HG02938 (cell line): ENCODE data around the gene KHK.
A peak's percentile ranks its signal among the peaks of the same experiment; 100 is the strongest.
"Not testable (repeated sequence)": the region's sequence is repeated elsewhere in the genome, so short reads cannot be mapped to it uniquely, and the experiment has no call there.

ENCODE experiments used
- ATAC-seq: cut with Tn5 transposase; IDR thresholded peaks from one replicate; pipeline ENCODE4 v1.9.1; 2021; ENCODE audit warnings: mild to moderate bottlenecking, moderate library complexity; ENCODE audit not compliant: unreplicated experiment

Gene KHK

DNA sequence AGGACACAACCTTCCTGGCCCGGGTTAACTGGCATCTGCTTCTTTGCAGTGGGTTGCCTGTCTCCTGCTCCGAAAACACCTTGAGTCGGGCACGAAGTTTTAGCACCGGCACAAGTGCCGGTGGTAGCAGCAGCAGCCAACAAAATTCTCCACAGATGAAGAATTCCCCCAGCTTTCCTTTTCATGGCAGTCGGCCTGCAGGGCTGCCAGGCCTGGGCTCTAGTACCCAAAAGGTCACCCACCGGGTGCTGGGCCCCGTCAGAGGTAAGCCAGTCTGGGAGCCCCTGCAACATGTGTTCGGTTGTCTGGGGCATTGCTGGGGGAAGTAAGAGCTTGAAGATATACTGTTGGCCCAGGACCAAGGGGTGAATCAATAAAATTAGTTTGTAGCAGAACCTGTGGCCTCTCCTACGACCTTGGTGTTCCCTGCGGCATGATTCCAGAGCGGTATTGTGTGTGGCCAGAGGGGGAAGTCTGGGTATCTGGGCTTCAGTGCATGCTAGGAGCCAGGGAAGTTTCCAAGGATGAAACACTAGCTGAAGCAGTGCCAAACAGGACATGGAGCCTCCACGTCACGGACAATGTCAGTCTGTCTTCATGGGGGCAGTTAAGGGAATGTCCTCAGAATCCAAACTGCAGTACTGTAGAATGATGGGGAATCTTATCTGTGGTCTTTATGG lies 27.3 kb upstream of the KHK start:
- ATAC-seq: no peak

GRCh38 chr2:27060323-27060722 lies 26.2 kb upstream of the KHK start:
- no peak for ATAC-seq

DNA sequence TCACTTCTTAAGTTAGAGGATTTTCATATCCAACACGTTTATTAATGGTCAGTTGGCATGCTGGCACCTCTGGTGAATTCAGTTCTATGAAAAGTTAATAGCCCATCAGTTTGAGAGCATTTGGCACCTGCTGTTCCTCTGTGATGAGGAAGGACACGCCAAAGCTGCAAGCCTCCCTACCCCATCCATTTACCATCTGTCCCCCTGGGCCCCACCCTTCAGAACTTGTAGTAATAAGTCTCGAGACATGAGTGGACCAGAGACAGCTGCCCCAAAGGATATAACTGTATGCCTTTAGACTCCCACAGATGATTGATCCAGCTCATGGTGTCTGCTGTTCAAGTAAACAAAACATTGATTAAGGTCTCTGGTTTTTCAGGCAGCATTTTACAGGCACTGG lies 21.4 kb upstream of the KHK start:
- no peak for ATAC-seq

GRCh38 chr2:27067385-27067784 lies 19.2 kb upstream of the KHK start:
- ATAC-seq: no peak

DNA sequence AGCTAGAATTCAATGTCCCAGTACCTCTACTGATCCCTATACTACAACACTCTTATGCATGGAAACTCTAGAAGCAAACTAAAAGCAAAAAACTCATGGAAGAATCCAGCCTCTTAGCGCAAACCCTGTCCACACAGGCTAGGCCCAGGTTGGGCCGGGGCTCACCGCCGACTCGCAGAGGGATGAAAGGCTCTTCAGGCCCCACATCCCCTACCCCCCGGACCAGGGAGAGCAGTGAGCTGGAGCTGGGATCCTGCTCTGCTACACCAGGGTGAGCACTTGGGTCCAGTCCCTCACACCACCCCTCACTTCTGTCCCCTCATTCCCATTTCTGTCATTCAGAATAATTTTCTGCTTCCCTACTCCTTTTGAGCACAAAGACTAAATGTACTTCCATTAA lies 17.1 kb upstream of the KHK start:
- no peak for ATAC-seq

DNA sequence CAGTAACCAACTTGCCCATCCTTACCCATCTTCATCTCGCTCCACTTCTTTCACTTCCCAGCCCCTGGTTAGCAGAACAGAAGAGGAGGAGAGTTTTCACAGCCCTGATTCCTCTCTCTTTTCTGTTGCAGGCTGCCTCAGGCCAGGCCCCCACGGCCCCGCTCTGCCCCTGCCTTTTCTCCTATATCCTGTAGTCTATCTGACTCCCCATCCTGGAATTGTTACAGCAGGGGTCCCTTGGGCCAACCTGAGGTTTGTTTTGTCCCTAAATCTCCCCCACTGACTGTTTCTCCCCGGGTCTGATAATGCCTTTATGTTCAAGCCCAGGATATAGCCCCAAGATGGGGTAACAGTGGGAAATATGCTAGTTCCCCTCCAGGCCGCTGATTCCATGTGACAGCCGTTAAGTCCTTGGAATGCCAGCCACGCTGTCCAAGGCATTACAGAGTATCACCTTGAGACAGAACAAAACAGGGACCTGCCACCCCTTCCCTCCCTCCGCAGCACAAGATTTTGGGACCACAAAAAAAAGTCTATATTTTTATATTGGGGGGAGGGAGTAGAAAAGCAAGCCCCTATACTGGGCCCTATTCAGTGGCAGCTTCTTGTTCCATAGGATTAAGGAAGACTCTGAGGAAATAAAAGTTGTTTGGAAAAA lies 16.5 kb upstream of the KHK start:
- ATAC-seq: no peak

DNA sequence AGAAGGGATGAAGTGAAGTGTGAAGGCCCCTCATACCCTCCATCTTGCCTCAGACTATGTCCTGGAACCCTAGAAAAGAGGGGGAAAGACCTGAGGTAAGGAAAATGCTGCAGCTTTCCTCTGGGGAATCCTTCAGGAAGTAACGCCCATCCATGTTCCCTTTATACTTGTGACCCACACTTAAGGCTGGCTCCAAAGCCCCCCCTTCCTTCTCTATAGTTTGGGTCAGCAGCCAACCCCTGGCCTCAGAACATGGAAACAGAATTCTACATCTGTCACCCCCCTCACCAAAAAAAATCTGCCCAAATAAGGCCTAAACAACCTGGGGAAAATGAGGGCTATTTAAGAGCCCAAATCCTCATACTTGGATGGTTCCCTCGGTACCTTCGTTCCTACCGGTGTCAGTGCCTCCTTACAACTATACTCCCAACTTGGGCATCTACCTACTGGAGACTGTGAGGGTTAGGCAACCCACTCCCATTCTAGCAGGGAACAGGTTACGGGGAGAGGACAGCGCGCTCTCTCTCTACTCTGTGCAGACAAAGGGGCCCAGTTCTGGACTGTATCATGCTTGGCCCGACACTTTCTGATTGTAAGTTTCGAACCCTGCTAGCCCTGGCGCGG lies 15.8 kb upstream of the KHK start:
- ATAC-seq: peak; percentile 14

DNA sequence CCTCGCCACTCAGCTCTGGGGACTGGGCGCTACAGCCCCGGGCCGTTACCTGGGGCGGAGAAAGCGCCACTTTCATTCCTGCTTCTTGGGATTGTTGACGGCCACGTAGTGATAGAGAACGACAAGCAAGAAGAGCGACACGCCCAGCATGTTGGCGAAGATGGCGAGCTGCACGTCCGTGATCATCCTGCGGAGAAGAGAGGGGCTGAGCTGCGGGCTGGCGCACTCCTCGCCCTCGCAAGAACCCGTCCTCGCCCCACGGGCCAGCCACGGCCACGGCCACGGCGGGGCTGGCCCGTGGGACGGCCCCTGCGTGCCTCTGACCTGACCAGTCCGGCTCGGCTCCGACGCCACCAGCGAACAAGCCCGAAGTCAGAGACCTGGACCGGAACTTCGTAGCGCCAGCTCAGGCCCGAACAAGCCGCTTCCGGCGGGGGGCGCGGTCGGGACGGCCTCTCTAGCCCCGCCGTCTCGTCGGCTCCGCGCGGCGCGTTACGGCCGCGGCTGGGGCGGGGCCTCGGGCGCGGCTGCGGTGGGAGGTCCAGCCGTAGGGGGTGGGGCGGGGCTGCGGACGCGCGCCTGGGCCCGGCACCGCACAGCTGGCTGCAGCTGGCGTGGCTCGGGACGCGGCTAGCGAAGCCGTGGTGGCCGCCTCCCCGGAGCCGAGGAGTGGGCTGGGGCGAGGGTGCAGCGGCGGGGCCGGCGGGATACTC lies 15.1 kb upstream of the KHK start, which contains the start of gene OST4:
Gene OST4 (minus strand): TSS at position 378 of the 713 bp plus-strand sequence.
- ATAC-seq: peak; percentile 78

GRCh38 chr2:27071990-27072830 lies 14.4 kb upstream of the KHK start:
- ATAC-seq: peak; percentile 25

DNA sequence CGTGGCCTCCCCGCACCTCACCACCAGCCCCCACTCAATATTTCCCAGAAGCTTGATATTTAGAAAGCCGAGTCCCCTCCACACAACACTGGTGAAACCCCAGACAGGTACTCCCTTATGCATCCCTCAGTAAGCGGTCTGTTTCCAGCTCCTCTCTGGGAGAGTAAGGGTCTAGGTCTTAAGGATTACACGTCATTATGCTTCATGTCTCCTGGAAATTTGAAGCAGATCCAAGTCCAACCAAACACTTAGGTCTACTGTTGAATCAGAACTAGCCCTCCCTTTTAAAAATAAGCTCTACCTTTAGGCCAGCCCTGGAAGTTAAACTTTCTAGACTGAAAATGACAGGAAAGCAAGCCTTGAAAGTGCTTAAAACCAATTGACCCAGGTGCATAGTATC lies 13.7 kb upstream of the KHK start:
- no peak for ATAC-seq

- no peak for ATAC-seq
Measured at GRCh38 chr2:27073782-27074181, 12.8 kb upstream of the KHK start.

- no peak for ATAC-seq
Measured at GRCh38 chr2:27074738-27075565, 11.6 kb upstream of the KHK start.

- ATAC-seq: not testable (repeated sequence)
Measured at GRCh38 chr2:27075566-27075871, 11.1 kb upstream of the KHK start.

DNA sequence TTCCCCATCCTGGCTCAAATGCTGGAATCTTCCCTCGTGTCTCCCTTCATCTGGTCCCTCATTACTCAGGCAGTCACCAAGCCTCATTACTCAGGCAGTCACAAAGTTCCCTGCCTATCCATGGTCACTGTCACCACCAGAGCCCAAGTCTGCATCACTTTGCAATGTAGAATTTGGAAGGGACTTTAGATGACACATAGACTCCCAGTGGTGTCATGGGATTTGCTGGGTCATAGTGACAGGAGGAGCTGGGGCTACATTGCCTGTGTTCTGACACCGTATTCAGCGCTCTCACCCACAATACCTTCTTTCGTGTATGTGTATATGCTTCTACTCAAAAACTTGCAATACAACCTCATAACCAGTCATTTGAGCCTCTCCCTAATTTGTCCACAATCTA lies 10.2 kb upstream of the KHK start:
- ATAC-seq: no peak

DNA sequence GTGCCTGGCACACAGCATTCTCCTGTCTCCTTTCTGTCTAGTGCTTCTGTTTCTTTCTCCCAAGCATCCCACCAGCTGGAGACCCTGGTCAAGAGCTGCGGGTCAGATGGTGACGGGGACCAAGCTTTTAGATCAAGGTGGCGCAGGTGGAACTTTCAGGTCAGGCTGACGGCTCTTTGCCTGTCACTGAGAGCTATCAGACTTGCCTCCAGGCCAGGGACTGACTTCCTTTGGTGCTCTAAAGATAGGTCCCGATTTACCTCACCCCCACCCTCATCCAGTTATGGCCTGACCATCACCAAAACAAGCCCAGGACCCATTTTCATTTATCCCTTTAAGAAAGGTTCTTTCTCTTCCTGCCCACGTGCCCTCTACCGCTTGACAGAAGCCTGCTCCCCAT lies 9.3 kb upstream of the KHK start:
- ATAC-seq: no peak

GRCh38 chr2:27078267-27079194 lies 8.0 kb upstream of the KHK start, which contains the start of gene EMILIN1:
EMILIN1 (plus strand) TSS chr2:27078615; CDS start chr2:27079066, 451 bp downstream.
- ATAC-seq: no peak

- no peak for ATAC-seq
Measured at GRCh38 chr2:27079233-27080139, 7.1 kb upstream of the KHK start.

DNA sequence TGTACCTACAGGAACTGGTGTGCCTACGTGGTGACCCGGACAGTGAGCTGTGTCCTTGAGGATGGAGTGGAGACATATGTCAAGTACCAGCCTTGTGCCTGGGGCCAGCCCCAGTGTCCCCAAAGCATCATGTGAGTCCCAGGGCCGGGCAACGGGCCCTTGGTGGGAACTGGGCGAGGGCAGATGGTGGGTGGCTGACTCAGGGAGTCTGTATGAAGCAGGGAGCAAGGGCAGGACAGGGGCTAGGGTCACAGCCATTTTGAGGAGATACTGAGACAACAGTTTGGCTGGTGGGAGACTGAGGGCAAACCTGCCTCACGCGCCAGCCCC lies 6.5 kb upstream of the KHK start:
- ATAC-seq: no peak
